GM19238 (cell line): Measurements from ENCODE around the gene C2CD5.
"Not testable (repeated sequence)": the region's sequence is repeated elsewhere in the genome, so short reads cannot be mapped to it uniquely, and the experiment has no call there.

Experiments used
- DNase-seq: peaks from one replicate; pipeline ENCODE4 v3.0.0; 2011; ENCODE audit warnings: low spot score; ENCODE audit not compliant: insufficient read length

C2CD5 gene

GRCh38 chr12:22477166-22477893, 67.0 kb downstream of the C2CD5 start:
- DNase-seq, result no peak

- no peak for DNase-seq
Measured at GRCh38 chr12:22476133-22476532, 68.2 kb downstream of the C2CD5 start.

- DNase-seq, result no peak
Measured at GRCh38 chr12:22474970-22475720, 69.2 kb downstream of the C2CD5 start.

GRCh38 chr12:22473212-22473611, 71.1 kb downstream of the C2CD5 start:
- DNase-seq, result no peak

GRCh38 chr12:22467190-22467589, 77.2 kb downstream of the C2CD5 start:
- DNase-seq, result no peak

GRCh38 chr12:22463306-22463705, 81.0 kb downstream of the C2CD5 start:
- no peak for DNase-seq

GRCh38 chr12:22461786-22462185, 82.6 kb downstream of the C2CD5 start:
- no peak for DNase-seq

- DNase-seq, result no peak
Measured at GRCh38 chr12:22459838-22460490, 84.4 kb downstream of the C2CD5 start.

- DNase-seq, result no peak
Measured at GRCh38 chr12:22458298-22458937, 85.9 kb downstream of the C2CD5 start.

- no peak for DNase-seq
Measured at GRCh38 chr12:22457085-22457484, 87.3 kb downstream of the C2CD5 start.

- no peak for DNase-seq
Measured at GRCh38 chr12:22453511-22453910, 90.8 kb downstream of the C2CD5 start.

- no peak for DNase-seq
Measured at GRCh38 chr12:22447223-22447622, 97.1 kb downstream of the C2CD5 start.

GRCh38 chr12:22444317-22444665, 100.1 kb downstream of the C2CD5 start:
- not testable (repeated sequence) for DNase-seq

- peak; percentile 27 for DNase-seq
Measured at GRCh38 chr12:22443379-22444316, 100.7 kb downstream of the C2CD5 start.

- no peak for DNase-seq
Measured at GRCh38 chr12:22437031-22437806, 107.1 kb downstream of the C2CD5 start.

- no peak for DNase-seq
Measured at GRCh38 chr12:22435583-22435982, 108.8 kb downstream of the C2CD5 start.

- no peak for DNase-seq
Measured at GRCh38 chr12:22431693-22432251, 112.6 kb downstream of the C2CD5 start.

GRCh38 chr12:22416801-22417200, 127.5 kb downstream of the C2CD5 start:
- no peak for DNase-seq
